ENCODE data around the gene PAM.

DNA sequence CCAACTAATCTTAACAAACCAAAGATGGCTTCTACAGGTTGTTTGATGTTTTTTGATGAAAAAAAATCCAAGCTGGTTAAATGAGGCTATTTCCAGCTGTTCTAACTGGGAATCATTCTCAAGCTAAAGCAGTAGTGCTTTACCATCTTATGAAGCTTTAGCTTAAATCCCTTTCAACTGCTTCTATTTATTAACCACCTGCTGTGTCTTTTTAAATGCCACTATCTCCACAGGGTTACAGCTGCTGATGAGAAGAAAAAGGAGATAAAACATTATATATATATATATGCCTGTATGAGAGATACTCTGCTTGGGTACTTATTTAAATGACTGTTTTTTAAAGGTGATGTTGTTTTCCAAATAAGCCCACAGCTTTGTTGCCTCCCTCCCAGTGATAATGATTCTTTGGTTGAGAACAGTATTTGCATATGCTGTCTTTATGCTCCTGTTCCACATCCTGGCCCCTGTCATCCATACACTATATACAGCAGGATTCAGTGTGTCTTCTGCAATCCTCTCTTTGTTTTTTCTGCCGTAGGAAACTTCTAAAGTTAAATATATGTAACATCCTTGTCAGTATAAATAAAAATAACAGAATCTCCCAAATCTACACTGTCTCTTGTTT is 164.0 kb downstream of the PAM start:
- TF ChIP-seq, protein P1, sequence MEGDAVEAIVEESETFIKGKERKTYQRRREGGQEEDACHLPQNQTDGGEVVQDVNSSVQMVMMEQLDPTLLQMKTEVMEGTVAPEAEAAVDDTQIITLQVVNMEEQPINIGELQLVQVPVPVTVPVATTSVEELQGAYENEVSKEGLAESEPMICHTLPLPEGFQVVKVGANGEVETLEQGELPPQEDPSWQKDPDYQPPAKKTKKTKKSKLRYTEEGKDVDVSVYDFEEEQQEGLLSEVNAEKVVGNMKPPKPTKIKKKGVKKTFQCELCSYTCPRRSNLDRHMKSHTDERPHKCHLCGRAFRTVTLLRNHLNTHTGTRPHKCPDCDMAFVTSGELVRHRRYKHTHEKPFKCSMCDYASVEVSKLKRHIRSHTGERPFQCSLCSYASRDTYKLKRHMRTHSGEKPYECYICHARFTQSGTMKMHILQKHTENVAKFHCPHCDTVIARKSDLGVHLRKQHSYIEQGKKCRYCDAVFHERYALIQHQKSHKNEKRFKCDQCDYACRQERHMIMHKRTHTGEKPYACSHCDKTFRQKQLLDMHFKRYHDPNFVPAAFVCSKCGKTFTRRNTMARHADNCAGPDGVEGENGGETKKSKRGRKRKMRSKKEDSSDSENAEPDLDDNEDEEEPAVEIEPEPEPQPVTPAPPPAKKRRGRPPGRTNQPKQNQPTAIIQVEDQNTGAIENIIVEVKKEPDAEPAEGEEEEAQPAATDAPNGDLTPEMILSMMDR (IDR thresholded peaks at IDR 0.05), result no peak
- no peak for TF ChIP-seq POLR2A (IDR thresholded peaks at IDR 0.05)
- TF ChIP-seq POLR2AphosphoS5 (IDR thresholded peaks at IDR 0.05), result no peak

Data from prostate gland (tissue), 2 donors.